Duodenal mucosa (tissue), 2 donors: ENCODE results near the gene PTPN4.

Source experiments
- H3K27ac ChIP-seq: one replicate; pipeline ENCODE4 v1.7.0; 2013; ENCODE audit warnings: low read depth, low read length
- H3K27me3 ChIP-seq, 2 donors: one replicate each; pipeline ENCODE4 v1.7.0; 2013; ENCODE audit warnings: low read length in 2 of 2, control low read depth in 1 of 2; ENCODE audit not compliant: insufficient read depth in 2 of 2, control insufficient read depth in 1 of 2
- H3K36me3 ChIP-seq, 2 donors: one replicate each; pipeline ENCODE4 v1.7.0; 2013; ENCODE audit warnings: low read length in 2 of 2, control low read depth in 1 of 2; ENCODE audit not compliant: insufficient read depth in 2 of 2, control insufficient read depth in 1 of 2
- H3K4me1 ChIP-seq, 2 donors: one replicate each; pipeline ENCODE4 v1.7.0; 2013; ENCODE audit warnings: low read length in 2 of 2, control low read depth in 1 of 2; ENCODE audit not compliant: insufficient read depth in 2 of 2, control insufficient read depth in 1 of 2
- H3K4me3 ChIP-seq, 2 donors: one replicate each; pipeline ENCODE4 v1.7.0; 2013; ENCODE audit warnings: low read length in 2 of 2, low read depth in 1 of 2
- H3K9ac ChIP-seq, 2 donors: one replicate each; pipeline ENCODE4 v1.7.0; 2013; ENCODE audit warnings: low read length in 2 of 2, low read depth in 1 of 2
- H3K9me3 ChIP-seq, 2 donors: one replicate each; pipeline ENCODE4 v1.7.0; 2013; ENCODE audit warnings: low read length in 2 of 2, control low read depth in 1 of 2; ENCODE audit not compliant: control insufficient read depth in 1 of 2

PTPN4 gene

GRCh38 chr2:119922699-119923098 lies 163.0 kb downstream of the PTPN4 start:
- Histone ChIP-seq H3K36me3 (no peaks in the 10 kb centered on the region), H3K9me3 (no peaks in the 10 kb centered on the region), H3K27ac (no peak overlapping the region), H3K4me1 (no peaks in the 10 kb centered on the region), H3K9ac (no peak overlapping the region), H3K27me3 (no peaks in the 10 kb centered on the region), H3K4me3 (no peak overlapping the region)

- Histone ChIP-seq H3K27ac (no peak overlapping the region), H3K27me3 (no peaks in the 10 kb centered on the region), H3K9ac (no peak overlapping the region), H3K36me3 (peaks cover 5 to 8% of the 10 kb centered on the region in 2 donors), H3K9me3 (no peaks in the 10 kb centered on the region), H3K4me3 (peak overlapping the region; percentile 7 to 47), H3K4me1 (peaks cover 0 to 20% of the 10 kb centered on the region in 2 donors)
Measured at GRCh38 chr2:119929537-119929936, 169.8 kb downstream of the PTPN4 start.

GRCh38 chr2:119932809-119933208 lies 173.1 kb downstream of the PTPN4 start:
- Histone ChIP-seq H3K9ac (no peak overlapping the region), H3K27me3 (no peaks in the 10 kb centered on the region), H3K36me3 (peaks cover 5 to 12% of the 10 kb centered on the region in 2 donors), H3K4me3 (no peak overlapping the region), H3K9me3 (no peaks in the 10 kb centered on the region), H3K4me1 (peaks cover 0 to 19% of the 10 kb centered on the region in 2 donors), H3K27ac (no peak overlapping the region)

GRCh38 chr2:119934319-119934718 lies 174.6 kb downstream of the PTPN4 start:
- no peak overlapping the region for H3K27ac ChIP-seq
- no peak overlapping the region for H3K9ac ChIP-seq
- peaks cover 5 to 14% of the 10 kb centered on the region in 2 donors for H3K36me3 ChIP-seq
- H3K9me3 ChIP-seq: no peaks in the 10 kb centered on the region
- peaks cover 0 to 7% of the 10 kb centered on the region in 2 donors for H3K4me1 ChIP-seq
- no peak overlapping the region for H3K4me3 ChIP-seq
- no peaks in the 10 kb centered on the region for H3K27me3 ChIP-seq

- Histone ChIP-seq H3K27ac (no peak overlapping the region), H3K4me3 (no peak overlapping the region), H3K9me3 (no peaks in the 10 kb centered on the region), H3K27me3 (no peaks in the 10 kb centered on the region), H3K9ac (no peak overlapping the region), H3K36me3 (peaks cover 2 to 17% of the 10 kb centered on the region in 2 donors), H3K4me1 (peaks cover 8 to 9% of the 10 kb centered on the region in 2 donors)
Measured at GRCh38 chr2:119937680-119938079, 178.0 kb downstream of the PTPN4 start.

GRCh38 chr2:119939915-119940314 lies 180.2 kb downstream of the PTPN4 start:
- no peaks in the 10 kb centered on the region for H3K27me3 ChIP-seq
- no peak overlapping the region for H3K27ac ChIP-seq
- no peak overlapping the region for H3K9ac ChIP-seq
- H3K4me1 ChIP-seq: peaks cover 14 to 16% of the 10 kb centered on the region in 2 donors
- H3K9me3 ChIP-seq: no peaks in the 10 kb centered on the region
- no peak overlapping the region for H3K4me3 ChIP-seq
- peaks cover 0 to 8% of the 10 kb centered on the region in 2 donors for H3K36me3 ChIP-seq

GRCh38 chr2:119940856-119941255 lies 181.1 kb downstream of the PTPN4 start:
- Histone ChIP-seq H3K27ac (no peak overlapping the region), H3K36me3 (peaks cover 0 to 8% of the 10 kb centered on the region in 2 donors), H3K9me3 (no peaks in the 10 kb centered on the region), H3K4me3 (no peak overlapping the region), H3K4me1 (peaks cover 14 to 16% of the 10 kb centered on the region in 2 donors), H3K9ac (no peak overlapping the region), H3K27me3 (no peaks in the 10 kb centered on the region)

GRCh38 chr2:119941388-119941787 lies 181.7 kb downstream of the PTPN4 start:
- H3K9ac ChIP-seq: no peak overlapping the region
- H3K4me1 ChIP-seq: peaks cover 14 to 16% of the 10 kb centered on the region in 2 donors
- H3K27me3 ChIP-seq: no peaks in the 10 kb centered on the region
- H3K36me3 ChIP-seq: peaks cover 0 to 8% of the 10 kb centered on the region in 2 donors
- no peak overlapping the region for H3K27ac ChIP-seq
- H3K9me3 ChIP-seq: no peaks in the 10 kb centered on the region
- H3K4me3 ChIP-seq: no peak overlapping the region

- Histone ChIP-seq H3K9ac (no peak overlapping the region), H3K4me3 (no peak overlapping the region), H3K27ac (no peak overlapping the region), H3K36me3 (peaks cover 0 to 8% of the 10 kb centered on the region in 2 donors), H3K9me3 (no peaks in the 10 kb centered on the region), H3K27me3 (no peaks in the 10 kb centered on the region), H3K4me1 (peaks cover 14 to 16% of the 10 kb centered on the region in 2 donors)
Measured at GRCh38 chr2:119941981-119942513, 182.3 kb downstream of the PTPN4 start.

GRCh38 chr2:119943058-119943457 lies 183.3 kb downstream of the PTPN4 start:
- Histone ChIP-seq H3K36me3 (peaks cover 0 to 12% of the 10 kb centered on the region in 2 donors), H3K27me3 (no peaks in the 10 kb centered on the region), H3K4me3 (no peak overlapping the region), H3K9me3 (no peaks in the 10 kb centered on the region), H3K4me1 (peaks cover 14 to 16% of the 10 kb centered on the region in 2 donors), H3K9ac (no peak overlapping the region), H3K27ac (no peak overlapping the region)
